Left cardiac atrium (tissue), 4 donors: ENCODE measurements around the gene ZYX. TPM values are rescaled to one million over a fixed set of nuclear protein-coding genes. Genes with fewer than 3 reads are reported as not detected.

Experiments used
- ATAC-seq, 2 donors: fragments of 200-7000 bp; cut with Tn5 transposase; one replicate each; pipeline ENCODE4 v1.9.1; 2020; ENCODE audit warnings: mild to moderate bottlenecking in 2 of 2, moderate library complexity in 2 of 2
- DNase-seq: peaks from one replicate; pipeline ENCODE4 v3.0.0-alpha.2; 2020
- intact Hi-C, 2 donors: fragments of 100-400 bp; cut with DNase I; formaldehyde crosslinking; loops; one replicate each; pipeline versions ENCODE4 v1.14.1 to v1.15.1; 2022 to 2023
- long read RNA-seq: library from polyadenylated mRNA; unstranded; transcript quantifications from one replicate; pipeline ENCODE4 v2.0.0, GENCODE V29; 2021
- total RNA-seq, 2 donors: library from RNA; stranded (reverse); fragmentation: NEBNext Ultra II Directional; extraction: Animal tissue kit (Norgen Biotek cat#: 25700); gene quantifications; one replicate each; pipeline ENCODE4 v1.2.1, GENCODE V29; 2021
- donor health status: DM: no; HTN: yes; CAD: no.
- donor health status: DM: no; HTN: yes; CAD: no; lungs with severe emphysema.
- donor health status: DM: yes; HTN: yes; CAD: no.
- donor health status: Dilated cardiomyopathy.

The ZYX gene, protein sequence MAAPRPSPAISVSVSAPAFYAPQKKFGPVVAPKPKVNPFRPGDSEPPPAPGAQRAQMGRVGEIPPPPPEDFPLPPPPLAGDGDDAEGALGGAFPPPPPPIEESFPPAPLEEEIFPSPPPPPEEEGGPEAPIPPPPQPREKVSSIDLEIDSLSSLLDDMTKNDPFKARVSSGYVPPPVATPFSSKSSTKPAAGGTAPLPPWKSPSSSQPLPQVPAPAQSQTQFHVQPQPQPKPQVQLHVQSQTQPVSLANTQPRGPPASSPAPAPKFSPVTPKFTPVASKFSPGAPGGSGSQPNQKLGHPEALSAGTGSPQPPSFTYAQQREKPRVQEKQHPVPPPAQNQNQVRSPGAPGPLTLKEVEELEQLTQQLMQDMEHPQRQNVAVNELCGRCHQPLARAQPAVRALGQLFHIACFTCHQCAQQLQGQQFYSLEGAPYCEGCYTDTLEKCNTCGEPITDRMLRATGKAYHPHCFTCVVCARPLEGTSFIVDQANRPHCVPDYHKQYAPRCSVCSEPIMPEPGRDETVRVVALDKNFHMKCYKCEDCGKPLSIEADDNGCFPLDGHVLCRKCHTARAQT
- 100 to 1,000 TPM in 1 of 2 donors, 10 to 100 TPM in 1; 79.1 to 156 TPM for total RNA-seq
- long read RNA-seq, transcript ZYX-201 (10 exons, 2,493 nt): major isoform, 18 of 129 reads
- long read RNA-seq, partial matches to known transcripts: 92 of 129 reads
- long read RNA-seq, other reads (novel, unspliced or antisense): 19 of 129 reads

DNA sequence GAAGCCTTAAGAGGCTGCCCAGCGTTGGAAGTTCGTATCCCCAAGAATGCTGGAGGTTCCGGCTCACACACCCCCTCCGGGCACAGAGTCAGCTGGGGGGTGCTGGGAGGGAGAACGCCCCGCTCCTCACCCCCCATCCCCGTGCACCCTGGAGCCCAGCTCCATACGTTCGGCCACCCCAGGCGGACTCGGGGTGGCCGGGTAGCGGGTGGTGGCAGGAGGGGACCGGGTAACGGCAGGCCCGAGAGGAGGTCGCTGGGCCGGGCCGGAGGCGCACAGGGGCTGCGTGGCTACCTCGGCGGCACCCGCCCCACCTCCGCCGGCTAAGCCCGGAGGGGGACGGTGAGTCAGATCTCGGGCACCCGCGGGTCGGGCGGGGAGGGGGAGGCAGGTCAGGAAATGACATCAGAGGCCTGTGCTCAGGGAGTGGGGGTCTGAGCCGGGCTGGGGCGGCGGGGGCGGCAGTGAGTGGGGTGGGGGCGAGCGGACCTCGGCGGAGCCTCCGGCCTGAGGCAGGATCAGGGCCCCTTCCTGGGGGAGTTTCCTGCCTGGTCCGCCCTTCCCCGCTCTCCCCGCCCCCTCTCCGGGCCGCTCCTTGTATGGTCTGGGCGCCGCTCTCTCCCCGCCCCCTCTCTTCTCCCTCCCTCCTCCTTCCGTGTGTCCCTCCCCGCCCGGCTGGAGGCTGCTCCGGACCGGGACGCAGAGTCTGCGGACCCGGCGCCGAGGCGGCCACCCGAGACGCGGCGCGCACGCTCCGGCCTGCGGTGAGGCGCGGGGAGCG lies at the start of gene ZYX:
ZYX (plus strand) TSS at position 700 of the 781 bp plus-strand sequence. CDS start 227 bp downstream, outside the sequence.
- intact Hi-C loops: loop anchor here in 1 of 2 donors (2.0 kb wide), 1 partner anchor 36 kb away; no protein-coding TSS in a partner anchor
- ATAC-seq: peak; percentile 87 to 92
- peak; percentile 97 for DNase-seq

DNA sequence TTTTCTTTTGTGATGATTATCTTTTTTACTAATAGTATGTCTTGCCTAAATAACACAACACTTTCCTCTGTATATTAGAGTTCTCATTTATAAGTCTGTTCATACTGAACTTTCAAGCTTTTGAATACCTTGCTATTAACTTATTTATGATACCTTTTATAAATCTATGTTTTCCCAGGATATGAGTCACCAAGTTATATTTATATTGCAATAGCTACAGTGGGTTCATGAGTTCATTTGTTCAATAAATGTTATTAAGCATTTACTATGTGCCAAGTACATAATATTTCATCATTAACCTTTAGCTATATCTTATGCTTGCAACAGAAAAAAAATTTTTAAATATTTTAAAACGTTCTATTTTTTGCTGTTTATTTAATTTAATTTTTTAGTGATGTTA lies 46.9 kb upstream of the ZYX start:
- DNase-seq (no peak), ATAC-seq (no peak)
- intact Hi-C loops: no loop called here

DNA sequence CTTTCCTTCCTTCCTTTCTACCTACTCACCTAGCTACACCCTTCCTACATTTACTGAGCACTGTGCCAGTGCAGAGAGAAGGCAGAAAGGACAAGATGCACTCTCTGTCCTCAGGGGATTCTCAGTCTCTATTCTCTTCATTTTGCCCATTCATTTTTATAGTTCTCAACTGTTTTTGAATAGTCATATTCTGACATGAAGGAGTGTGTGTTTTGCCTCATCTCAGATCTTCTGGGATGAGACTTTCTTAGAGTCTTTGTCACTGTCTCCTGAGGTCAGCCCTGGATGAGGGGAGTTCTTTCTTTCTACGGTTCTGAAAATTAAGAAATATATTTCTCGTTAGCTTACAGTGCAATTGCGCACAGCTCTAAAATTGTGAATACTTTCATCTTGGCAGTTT lies 43.9 kb upstream of the ZYX start:
- DNase-seq (no peak), ATAC-seq (no peak)
- intact Hi-C loops: no loop called here

DNA sequence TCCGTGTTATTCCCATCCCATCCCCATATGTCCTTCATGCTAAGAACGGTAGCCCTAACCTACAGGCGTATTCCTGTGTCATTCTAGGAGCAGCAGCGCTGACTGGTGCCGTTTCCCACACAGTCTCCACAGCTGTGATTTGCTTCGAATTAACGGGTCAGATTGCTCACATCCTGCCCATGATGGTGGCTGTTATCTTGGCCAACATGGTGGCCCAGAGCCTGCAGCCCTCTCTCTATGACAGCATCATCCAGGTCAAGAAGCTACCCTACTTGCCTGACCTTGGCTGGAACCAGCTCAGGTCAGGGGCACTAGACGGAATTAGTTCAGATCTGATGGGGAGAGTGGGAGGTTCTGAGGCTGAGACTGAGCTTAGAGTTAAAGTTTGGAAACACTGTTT lies 39.3 kb upstream of the ZYX start:
- DNase-seq: no peak
- intact Hi-C loops: no loop called here
- ATAC-seq: no peak

DNA sequence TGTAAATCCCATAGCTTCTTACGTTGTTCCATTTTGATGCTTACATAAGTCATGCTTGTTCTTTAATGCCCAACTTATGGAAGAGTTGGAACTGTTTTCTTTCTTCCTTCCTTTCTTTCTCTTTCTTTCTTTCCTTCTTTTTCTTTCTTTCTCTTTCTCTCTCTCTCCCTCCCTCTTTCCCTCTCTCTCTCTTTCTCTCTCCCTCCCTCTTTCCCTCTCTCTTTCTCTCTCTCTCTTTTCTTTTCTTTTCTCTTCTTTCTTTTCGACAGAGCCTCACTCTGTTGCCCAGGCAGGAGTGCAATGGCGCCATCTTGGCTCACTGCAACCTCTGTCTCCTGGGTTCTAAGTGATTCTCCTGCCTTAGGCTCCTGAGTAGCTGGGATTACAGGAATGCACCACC lies 37.5 kb upstream of the ZYX start:
- intact Hi-C loops: no loop called here
- DNase-seq: no peak
- ATAC-seq: no peak

DNA sequence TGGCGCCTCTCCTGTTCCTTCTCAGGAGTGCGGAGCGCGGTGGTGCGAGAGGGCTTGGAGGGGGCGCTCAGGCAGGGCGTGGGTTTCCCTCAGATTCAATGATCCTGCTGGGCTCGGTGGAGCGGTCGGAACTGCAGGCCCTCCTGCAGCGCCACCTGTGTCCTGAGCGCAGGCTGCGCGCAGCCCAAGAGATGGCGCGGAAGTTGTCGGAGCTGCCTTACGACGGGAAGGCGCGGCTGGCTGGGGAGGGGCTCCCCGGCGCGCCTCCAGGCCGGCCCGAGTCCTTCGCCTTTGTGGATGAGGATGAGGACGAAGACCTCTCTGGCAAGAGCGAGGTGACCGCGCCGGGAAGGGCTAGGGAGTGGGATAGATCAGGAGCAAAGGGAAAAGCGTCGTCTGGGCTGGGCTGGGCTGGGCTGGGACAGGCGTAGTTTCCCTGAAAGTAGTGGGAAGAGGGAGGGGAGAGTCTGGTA lies 35.7 kb upstream of the ZYX start:
- ATAC-seq (peak; percentile 61 to 88), DNase-seq (peak; percentile 55)
- intact Hi-C loops: no loop called here

DNA sequence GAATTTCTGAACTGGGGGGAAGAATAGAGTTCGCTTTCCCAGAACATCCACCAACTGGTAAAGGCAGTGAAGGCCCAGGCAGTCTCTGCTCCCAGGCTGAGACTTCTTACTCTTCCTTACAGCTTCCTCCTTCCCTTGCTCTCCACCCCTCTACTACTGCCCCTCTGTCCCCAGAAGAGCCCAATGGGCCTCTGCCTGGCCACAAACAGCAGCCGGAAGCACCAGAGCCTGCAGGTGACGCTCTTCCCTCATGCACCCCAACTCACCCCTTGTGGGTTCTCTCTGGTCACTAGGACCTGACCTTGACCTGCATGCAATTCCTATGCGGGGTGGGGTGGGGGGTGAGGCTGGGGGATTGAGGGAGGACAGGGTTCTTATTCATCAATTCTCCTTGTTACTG lies 35.1 kb upstream of the ZYX start:
- intact Hi-C loops: no loop called here
- DNase-seq: no peak
- ATAC-seq: peak in 1 of 2 donors; percentile 44

DNA sequence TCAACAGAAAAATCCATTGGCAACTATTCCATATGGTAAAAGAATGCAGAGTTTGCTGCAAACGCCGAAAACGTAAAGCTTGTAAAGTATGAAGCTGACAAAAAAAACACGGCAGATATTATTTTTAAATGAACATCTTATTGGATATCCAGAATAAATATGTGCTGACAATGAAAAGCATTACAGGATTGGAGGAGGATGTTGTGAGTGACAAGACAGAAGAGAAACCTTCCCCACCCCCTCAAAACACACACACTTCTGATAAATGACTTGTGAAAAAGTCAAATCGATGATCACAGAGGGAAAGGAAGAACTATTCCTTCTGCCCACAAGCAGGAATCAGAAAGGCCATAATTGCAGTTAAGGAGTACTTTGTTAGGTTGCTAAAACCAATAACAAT lies 33.2 kb upstream of the ZYX start:
- ATAC-seq (no peak), DNase-seq (no peak)
- intact Hi-C loops: no loop called here

DNA sequence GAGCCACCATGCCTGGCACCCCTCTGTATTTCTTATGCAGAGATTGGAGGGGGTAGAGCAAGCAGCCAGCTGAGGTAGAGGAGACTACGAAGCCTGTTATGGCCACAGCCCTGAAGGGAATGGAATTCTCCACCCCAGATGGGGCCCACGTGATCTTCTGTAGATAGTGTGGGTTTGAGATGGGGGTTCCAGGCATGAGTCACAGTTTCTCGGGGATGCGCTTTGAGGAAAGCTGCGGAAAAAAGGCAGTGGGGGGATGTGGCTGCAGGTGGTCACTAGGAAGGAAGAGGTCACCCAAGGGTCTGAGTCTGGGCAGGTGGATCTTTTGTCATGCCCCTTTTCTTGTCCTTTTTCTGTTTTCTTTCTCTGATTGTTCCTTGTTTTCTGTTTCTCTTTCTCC lies 30.1 kb upstream of the ZYX start:
- no peak for ATAC-seq
- DNase-seq: no peak
- intact Hi-C loops: loop anchor here in 1 of 2 donors (10.0 kb wide), 1 partner anchor 106 kb away; no protein-coding TSS in a partner anchor

DNA sequence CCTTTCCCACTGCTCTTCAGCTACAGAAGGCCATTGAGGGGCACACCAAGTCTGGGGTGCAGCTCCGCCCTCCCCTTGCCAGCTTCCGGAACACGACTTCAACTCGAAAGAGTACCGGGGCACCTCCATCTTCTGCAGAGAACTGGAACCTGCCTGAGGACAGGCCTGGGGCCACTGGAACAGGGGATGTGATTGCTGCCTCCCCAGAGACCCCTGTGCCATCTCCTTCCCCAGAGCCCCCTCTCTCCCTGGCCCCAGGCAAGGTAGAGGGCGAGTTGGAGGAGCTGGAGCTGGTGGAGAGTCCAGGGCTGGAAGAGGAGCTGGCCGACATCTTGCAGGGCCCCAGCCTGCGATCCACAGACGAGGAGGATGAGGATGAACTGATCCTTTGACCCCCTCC lies 29.6 kb upstream of the ZYX start:
- no peak for ATAC-seq

DNA sequence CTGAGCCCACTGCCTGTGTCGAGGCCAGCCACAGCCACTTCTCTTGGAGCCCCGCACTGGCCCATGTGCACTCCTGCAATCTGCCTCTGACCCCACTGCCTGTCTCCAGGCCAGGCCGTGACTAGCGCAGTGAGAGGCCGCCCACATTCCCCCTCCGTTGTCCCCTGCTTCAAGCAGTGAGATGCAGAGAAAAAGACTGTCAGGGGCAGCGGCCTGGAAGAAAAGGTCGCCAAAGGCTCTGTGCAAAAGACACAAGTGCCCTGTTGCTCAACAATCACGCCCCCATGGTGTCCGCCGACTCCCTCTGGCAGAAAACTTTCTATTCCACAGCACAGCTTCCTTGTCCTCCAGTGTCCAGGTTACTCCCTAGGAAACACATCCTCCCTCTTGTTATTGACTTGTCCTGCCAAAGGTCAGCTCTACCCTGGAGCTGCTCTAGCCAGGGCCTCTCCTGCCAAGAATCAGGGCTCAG lies 28.6 kb upstream of the ZYX start:
- intact Hi-C loops: loop anchor here in 1 of 2 donors (10.0 kb wide), 1 partner anchor 108 kb away; no protein-coding TSS in a partner anchor
- DNase-seq (no peak), ATAC-seq (no peak)

More for the DNA sequence above, 29.6 kb upstream of the ZYX start:
- intact Hi-C loops: loop anchor here in 1 of 2 donors (10.0 kb wide), 1 partner anchor 107 kb away; no protein-coding TSS in a partner anchor
- DNase-seq: no peak

DNA sequence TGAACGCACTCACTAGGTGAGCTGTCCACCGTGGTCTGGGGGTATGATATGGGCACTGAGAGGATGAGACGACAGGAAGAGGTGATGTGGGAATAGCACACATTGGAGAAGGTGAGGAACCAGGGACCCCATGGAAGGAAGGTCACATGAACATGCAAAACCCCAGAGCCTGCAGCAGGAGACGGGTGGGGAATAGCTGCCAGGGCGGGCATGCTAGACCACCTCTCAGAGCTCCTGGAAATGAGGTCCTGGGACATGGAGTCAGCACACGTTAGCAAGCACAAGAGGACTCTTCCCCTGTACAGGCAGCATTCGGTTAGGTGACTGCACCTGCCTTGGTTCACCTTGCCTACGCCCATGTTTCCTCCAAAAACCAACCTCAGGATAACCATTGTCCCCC lies 26.8 kb upstream of the ZYX start:
- intact Hi-C loops: loop anchor here in 1 of 2 donors (10.0 kb wide), 1 partner anchor 110 kb away; no protein-coding TSS in a partner anchor
- DNase-seq: no peak
- no peak for ATAC-seq

DNA sequence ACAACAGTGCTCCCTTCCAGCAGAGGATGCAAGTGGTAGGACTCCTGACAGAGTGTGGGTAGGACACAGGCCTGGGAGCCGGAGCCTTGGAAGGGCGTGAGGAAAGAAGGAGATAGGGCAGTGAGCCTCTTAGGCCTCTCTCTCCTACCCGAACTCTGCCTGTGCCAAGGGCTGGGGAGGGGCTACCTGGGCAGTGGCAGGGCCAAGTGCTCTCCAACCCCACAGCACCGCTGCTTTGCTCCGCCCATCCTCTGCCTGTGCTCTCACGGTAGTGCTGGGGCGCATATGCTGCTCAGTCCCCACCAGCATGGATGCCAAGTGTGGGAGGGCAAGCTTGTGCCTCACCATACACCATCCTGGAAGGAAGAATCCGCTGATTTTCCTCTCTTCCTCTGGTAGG lies 26.2 kb upstream of the ZYX start:
- ATAC-seq (no peak), DNase-seq (no peak)

DNA sequence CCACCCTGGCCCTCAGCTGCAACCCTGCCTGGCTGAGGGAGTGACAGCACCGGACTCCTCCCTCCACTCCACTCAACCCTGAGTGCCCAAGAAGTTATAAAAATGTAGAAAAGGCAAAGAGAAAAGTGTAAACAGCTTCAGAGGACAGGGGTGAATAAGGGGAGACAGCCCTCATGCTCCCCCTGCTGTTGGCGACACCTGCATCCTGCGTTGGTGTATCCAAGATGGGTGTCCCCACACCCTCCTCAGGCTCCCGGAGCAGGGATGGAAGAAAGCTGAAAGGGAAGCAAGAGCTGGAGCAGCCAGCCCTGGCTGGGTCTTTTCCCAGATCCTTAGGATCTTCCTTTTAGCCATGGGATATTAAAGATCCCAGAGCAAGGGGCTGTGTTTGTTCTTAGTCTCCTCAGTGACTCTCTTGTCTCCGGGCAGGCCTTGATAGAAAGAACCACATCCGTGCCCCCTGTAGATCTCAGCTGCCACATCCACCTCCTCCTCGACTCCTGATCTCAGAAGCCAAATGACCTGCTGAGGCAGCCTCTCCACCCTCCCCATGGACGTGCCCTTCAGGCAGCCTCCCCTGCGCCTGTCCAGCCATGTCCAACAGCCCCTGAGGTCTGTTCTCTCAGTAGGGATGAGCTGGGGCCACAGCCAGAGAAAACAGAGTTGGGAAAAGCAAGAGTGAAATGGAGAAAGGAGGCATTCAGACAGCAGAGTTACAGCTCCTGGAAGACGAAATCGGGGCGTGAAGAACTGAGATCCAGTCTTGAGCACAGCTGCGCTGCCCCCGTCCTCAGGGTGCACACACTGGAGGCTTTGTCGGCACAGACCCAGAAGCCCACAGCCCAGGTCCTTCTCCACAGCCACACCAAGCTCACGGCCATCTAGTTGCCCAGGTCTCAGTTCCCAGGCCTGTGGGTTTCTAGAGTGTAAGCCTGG lies 25.4 kb upstream of the ZYX start:
- DNase-seq: no peak
- intact Hi-C loops: loop anchor here in 1 of 2 donors (10.0 kb wide), 1 partner anchor 111 kb away; no protein-coding TSS in a partner anchor
- no peak for ATAC-seq

More for the DNA sequence above, 26.2 kb upstream of the ZYX start:
- intact Hi-C loops: loop anchor here in 1 of 2 donors (10.0 kb wide), 1 partner anchor 110 kb away; no protein-coding TSS in a partner anchor

DNA sequence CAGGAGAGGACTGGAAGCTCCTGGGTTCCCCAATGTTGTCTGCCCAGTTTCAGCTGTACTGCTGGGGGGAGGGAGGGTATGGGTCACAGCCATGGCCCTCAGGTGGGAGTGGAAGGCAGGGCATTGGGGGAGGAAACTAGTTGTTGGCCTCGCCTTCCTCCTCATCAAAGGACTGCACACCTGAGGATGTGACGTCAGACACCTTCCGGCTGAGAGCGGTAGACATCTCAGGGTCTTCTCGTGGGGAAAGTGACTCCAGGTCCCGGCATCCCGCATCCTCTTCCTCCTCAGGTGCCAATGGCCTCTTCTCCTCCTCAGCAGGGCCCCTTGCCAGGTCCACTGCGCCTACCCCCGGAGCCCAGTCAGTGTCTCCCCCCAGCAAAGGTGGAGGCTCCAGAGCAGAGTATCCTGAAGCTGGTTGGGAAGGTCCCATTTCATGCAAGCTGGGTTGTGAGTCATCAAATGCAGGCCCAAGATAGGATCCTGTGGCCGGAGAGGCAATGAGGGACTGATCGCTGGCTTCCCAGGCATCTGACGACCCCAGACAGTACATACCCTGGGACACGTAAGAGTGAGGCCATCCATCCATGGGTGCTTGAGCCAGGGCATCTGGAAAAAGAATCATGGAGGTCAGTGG lies 24.6 kb upstream of the ZYX start:
- DNase-seq (no peak), ATAC-seq (no peak)
- intact Hi-C loops: loop anchor here in 1 of 2 donors (10.0 kb wide), 1 partner anchor 112 kb away; no protein-coding TSS in a partner anchor

DNA sequence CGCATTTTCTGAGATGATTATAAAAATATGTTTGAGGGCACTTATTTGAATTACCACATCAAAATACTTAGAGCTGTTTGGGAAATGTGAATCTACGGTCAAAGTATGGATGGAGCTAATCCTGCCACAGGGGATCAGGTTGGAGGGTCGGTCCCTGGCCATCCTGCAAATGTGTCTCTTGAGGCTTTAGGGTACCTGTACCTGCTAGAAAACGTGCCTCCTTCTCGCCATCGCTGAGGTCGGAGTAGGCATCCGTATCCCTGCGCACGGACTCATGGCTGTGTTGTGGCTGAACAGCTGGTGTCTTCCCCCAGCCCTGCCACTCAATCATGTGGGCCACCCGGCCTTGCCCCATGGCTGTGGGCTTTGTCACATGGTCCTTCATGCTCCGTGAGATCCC lies 22.5 kb upstream of the ZYX start:
- intact Hi-C loops: loop anchor here in 1 of 2 donors (10.0 kb wide), 1 partner anchor 114 kb away; no protein-coding TSS in a partner anchor
- ATAC-seq (no peak), DNase-seq (no peak)

DNA sequence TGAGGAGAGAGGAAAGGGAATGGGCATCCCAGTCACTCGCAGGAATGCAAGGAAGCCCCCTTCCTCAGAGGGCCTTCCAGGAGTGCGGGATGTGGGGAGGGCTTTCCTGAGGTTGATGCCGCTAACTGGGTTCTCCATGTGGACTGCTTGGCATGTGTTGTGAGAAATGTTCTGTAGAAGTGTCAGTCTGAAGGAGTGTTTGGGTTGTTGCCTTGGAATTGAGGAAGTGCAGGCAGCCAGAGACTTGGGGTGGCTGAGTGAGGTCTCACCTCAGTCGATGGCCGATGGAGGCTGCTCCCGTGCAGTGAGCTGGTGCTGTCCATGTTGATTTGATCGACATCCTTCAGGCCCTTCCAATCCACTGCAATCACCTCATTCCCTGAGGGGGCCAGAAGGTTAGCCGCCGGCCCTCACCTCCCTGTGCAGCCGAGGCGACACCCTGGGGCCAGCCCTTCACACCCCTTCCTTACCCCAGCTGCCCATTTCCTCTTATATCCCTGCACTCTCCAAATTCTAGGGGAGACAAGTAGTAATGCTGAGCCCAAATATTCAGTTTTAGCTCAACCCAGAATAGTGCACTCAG lies 21.3 kb upstream of the ZYX start:
- DNase-seq (no peak), ATAC-seq (no peak)
- intact Hi-C loops: loop anchor here in 1 of 2 donors (5.0 to 10.0 kb wide), 2 partner anchors 48 to 115 kb away; no protein-coding TSS in a partner anchor
